Mesenteric fat pad (tissue), 1 donor: ENCODE data around the gene EIF4E2. TPM values are rescaled to one million over a fixed set of nuclear protein-coding genes. Genes with fewer than 3 reads are reported as not detected.

ENCODE experiments used
- DNase-seq: peaks from one replicate; pipeline ENCODE4 v3.0.0-alpha.2; 2020; ENCODE audit warnings: low spot score
- total RNA-seq: library from RNA; stranded (reverse); fragmentation: NEBNext Ultra II Directional; extraction: Animal tissue kit (Norgen Biotek cat#: 25700); gene quantifications from one replicate; pipeline ENCODE4 v1.2.1, GENCODE V29; 2021
- donor health status: DM: yes; HTN: yes; CAD: no.

Gene EIF4E2
- total RNA-seq, 1 donor from 2014 or later: 46.9 TPM

DNA sequence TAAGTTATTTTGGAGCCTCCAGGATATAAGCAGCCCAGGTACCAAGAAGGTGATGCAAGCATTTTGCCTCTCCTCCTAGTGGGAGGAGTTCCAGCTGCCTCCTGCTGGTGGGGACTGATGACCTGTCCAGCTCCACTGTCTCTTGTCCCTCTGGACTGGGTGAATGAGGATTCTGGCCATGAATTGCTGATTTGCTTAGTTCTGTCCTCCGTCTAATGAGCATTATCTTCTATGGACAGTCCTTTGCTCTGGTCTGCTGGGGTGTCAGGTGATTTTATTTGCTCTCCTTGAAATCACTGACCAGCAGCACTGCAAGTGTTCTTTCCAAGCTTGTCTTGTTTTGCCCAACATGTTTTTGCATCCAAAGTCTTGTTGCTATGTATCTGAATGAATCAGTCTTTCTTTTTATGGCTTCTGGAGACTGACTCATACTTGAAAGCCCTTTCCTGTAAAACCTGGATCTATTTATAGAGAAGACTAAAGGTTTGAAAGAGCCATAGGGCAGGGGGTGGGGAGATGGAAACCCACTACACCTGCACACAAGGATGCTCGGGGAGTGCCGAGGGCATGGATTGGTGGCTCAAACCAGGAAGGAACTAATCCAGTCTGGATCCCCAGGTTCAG, 42.4 kb downstream of the EIF4E2 start:
- DNase-seq: no peak

DNA sequence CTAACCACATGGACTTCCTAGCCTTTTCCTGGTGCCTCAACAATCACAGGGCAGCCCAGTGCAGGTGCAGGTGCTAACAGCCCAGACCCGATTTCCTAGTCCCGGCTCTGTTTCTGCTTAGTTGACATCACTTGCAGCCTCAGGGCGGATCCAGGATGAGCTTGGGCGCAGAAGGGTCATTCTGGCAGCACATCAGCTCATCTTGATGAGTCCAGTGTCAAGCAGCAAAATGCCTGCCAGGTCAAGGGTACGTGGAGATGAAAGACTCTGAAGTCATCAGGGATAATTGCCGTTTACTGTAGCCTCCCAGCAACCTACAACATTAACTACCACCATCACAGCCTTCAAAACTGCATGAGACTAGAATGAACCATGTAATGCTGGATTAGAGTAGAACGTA, 43.5 kb downstream of the EIF4E2 start:
- DNase-seq: no peak

DNA sequence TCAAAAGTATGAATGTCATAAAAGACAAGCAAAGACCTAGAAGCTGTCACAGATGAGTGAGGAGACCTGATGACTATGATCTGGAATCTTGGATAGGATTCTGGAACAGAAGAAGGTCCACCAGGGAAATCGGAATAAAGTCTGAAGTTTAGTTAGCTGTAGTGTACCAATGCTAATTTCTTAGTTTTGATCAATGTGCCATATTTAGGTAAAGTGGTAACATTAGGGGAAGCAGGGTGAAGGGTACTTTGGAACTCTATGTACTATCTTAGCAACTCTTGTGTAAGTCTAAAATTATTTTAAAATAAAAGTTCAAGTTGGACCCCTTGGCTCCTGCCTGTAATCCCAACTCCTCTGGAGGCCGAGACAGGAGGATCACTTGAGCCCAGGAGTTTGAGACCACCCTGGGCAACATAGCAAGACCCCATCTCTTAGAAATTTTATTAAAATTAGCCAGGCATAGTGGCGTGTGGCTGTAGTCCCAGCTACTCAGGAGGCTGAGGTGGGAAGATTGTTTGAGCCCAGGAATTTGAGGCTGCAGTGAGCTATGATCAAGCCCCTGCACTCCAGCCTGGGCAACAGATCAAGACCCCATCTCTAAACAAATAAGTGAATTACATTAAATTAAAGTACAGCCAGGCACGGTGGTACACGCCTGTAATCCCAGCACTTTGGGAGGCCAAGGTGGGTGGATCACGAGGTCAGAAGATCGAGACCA, 47.0 kb downstream of the EIF4E2 start:
- no peak for DNase-seq

DNA sequence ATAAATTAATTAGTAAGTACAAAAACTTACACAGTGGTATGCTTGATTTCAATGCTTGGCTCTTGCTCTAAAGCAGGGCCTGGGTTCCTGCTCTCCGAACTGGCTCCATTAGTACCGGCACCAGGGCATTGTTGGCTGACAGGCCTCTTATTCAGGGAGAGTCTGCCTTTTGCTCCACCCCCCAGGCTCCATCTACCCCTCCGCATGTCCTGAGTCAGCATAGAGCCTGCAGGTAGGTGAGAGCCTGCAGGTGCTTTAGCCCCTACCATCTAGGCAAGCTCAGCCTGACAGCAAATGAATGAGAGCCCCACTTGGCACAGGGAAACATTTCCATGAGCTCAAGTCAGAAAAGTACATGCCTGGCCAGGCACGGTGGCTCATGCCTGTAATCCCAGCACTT, 47.8 kb downstream of the EIF4E2 start:
- DNase-seq: no peak

DNA sequence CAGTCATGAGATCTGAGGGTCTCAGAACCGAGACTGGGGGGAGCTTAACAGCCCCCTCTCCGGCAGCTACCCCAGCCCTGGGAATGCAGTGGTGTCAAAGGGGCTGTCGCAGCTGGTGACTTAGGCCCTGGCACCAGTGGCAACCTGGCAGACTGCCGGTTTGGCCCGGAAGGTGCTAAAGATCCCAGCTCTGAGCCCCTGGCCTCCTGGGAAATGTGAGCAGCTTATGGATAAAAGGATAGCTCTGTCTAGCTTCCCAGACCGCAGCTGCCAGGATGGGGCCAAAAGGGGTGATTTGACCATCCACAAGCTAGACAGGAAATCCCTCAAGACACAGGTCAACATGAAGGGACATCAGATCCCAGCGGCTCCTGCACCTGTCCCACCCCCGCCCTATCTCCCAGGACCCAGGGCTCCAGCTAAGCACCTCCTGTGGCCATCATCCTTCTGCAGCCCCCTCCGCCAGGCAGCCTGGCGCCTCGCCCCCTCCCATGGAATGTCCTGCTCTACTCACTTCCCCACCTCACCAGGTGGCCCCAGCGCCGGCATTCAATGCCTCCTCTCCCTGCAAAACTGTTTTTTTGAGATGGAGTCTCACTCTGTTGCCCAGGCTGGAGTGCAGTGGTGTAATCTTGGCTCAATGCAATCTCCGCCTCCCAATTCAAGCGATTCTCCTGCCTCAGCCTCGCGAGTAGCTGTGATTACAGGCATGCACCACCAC, 49.7 kb downstream of the EIF4E2 start:
- DNase-seq: no peak

DNA sequence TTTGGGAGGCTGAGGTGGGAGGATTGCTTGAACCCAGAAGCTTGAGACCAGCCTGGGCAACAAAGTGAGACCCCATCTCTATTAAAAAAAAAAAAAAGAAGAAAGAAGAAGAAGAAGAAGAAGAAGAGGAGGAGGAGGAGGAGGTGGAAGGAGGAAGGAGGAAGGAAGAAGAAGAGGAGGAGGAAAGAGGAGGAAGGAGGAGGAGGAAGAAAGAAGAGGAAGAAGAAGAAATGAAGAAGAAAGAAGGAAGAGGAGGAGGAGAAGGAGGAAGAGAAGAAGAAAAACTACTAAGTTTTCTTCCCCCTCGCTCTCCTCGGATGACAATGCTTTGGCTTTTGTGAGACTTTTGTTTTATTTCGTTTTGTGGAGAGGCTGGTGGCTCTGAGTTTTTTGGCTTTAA, 52.8 kb downstream of the EIF4E2 start:
- no peak for DNase-seq

DNA sequence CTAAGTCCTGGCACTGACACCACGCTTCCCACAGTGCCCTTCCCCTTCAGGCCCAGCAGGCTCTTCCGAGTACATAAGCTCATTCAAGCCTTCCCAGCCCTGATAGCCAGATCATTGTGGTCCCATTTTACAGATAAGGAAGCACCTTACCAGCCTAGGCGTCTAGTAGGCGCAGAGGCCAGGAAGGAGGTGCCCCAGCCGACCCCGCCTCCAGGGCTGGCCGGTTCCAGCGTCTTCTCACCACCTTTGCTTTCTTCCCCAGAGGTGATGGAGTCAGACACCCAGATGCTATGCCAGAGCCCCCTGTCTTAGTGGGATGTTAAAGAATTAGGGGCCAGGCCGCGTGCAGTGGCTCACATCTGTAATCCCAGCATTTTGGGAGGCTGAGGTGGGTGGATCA, 54.0 kb downstream of the EIF4E2 start:
- DNase-seq: no peak

DNA sequence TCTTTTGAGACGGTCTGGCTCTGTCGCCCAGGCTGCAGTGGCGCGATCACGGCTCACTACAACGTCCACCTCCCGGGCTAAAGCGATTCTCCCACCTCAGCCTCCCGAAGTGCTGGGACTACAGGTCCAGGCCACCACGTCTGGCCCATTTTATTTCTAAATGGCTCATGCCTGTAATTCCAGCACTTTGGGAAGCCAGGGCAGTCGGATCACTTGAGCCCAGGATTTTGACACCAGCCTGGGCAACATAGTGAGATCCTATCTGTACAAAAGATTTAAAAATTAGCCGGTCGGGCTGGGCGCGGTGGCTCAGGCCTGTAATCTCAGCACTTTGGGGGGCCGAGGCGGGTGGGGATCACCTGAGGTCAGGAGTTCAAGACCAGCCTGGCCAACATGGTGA, 56.5 kb downstream of the EIF4E2 start:
- DNase-seq: no peak

DNA sequence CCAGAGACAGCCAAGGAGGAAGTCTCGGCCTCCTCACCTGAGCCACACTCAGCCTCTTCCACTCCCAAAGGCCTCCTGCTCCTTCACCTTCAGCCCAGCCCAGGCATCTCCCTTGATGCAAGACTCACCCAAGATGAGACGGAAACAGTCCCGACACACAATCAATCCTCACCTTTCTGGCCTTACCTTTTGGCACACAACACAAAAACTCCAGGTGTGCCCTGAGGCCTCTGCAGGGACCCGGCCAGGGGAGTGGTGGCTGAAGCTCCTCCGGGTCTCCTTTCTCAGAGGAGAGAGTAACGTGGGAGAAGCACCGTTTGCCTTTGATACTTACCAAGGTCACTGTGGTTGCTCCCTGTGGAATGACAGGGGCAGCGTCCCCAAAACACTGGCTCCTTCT, 59.1 kb downstream of the EIF4E2 start:
- DNase-seq: no peak

DNA sequence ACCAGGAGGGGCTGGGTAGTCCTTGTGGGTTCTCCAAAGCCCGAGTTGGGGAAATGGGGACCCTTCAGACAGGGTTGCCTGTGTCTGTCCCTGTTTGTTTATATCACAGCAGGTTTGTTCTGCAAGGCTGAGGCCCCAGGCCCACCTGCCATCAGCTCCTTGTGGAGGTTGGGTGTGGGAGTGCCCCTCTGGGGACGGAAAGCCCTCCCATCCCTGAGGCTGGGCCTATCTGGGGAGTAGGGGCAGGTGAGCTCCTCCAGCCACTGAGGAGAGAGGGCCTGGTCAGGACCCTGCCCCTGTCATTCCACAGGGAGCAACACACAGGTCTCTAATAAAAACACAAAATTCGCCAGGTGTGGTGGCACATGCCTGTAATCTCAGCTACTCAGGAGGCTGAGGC, 59.6 kb downstream of the EIF4E2 start:
- DNase-seq: no peak

DNA sequence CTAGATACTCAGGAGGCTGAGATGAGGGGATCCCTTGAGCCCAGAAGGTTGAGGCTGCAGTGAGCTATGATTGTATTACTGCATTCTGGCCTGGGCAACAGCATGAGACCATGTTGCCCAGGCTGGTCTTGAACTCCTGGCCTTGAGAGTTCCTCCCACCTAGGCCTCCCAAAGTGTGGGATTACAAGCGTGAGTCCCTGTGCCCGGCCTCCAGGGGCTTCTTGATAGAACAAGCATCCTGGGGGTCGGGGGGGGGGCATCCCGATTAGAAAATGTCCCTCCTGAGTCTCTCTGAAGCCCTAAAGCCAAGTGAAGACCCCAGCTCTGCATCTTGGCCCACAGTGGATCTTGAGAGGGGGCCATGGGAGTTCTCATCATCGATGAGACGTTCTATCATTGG, 60.6 kb downstream of the EIF4E2 start:
- DNase-seq: no peak

DNA sequence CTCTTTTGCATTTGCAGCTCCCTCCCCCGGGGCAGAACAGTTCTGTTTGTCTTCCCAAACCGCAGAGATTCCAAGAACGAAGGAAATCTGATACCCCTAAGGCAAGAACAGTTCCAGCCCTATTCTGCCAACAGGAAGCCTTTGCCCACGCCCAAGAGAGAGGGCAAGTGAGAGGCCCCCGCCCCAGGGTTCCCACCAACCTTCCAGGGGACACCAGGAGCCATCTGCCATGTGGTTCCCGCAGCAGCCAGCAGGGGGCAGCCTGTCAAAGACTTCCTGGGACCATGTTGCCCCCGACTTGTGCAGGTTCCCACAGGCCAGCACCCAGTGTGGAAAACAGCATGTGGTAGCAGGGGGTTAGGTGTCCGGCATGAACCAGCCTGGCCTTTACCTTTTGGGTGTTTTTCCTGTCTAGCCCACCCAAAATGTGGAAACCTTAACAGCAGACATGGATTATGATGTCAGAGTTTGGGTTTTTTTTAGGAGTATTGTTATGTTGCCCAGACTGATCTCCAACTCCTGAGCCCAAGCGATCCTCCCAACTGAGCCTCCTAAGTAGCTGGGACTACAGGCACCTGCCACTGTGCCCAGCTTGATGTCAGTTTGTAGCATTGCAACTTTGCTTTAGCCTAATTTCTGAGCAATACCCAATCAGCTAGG, 61.2 kb downstream of the EIF4E2 start:
- DNase-seq: peak; percentile 92

DNA sequence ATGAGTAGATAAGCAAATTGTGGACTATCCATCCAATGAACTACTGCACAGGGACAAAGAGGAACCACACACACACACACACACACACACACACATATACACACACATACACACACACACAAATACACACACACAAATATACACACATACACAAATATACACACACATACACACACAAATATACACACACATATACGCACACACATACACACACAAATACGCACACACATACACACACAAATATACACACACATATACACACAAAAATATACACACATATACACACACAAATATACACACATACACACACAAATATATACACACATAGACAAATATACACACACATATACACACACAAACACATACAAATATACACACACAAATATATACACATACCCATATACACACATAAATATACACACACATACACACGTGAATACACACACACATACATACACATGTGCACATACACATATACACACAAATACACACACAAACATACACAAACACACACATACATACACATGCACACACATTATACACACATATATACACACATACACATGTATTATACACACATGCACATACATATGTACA, 63.1 kb downstream of the EIF4E2 start:
- DNase-seq: no peak

DNA sequence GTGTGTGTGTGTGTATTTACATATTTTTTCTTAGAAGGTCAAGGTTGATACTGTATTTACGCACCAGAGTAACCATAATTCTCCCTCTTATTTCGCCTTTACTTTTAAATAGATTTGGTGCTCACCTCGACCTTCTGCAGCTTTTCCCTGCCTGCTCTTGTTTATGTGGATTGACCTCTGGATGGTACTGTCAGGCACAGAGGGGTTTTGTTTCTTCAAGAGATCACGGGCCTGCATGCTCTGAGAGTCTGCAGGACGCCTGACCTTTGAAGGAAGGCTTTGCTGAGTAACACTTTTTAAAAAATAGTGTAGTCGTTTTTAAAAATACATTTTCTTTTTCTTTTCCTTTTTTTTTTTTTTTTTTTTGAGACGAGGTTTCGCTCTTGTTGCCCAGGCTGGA, 64.8 kb downstream of the EIF4E2 start:
- no peak for DNase-seq

Other genes with a start within 250 kb of the EIF4E2 start
- not detected for gene ALPP, start 171.9 kb upstream of the EIF4E2 start, total RNA-seq
- gene ALPG, start 143.8 kb upstream of the EIF4E2 start, total RNA-seq: not detected
- gene ALPI, start 94.5 kb upstream of the EIF4E2 start, total RNA-seq: 0.71 TPM
- 0.35 TPM for gene ECEL1, start 62.9 kb upstream of the EIF4E2 start, total RNA-seq
- gene PRSS56, start 30.3 kb upstream of the EIF4E2 start, total RNA-seq: not detected
- not detected for gene CHRND, start 24.5 kb upstream of the EIF4E2 start, total RNA-seq
- not detected for gene CHRNG, start 11.0 kb upstream of the EIF4E2 start, total RNA-seq
- gene TIGD1, start 132 bp upstream of the EIF4E2 start, total RNA-seq: 2.2 TPM
- gene EFHD1, start 82.9 kb downstream of the EIF4E2 start, total RNA-seq: 18.0 TPM
- gene GIGYF2, start 146.6 kb downstream of the EIF4E2 start, total RNA-seq: 74.5 TPM
- not detected for gene KCNJ13, start 225.9 kb downstream of the EIF4E2 start, total RNA-seq